Smooth muscle cell (in vitro differentiated cells): ENCODE measurements around the gene CFAP157. TPM values are rescaled to one million over a fixed set of nuclear protein-coding genes. Genes with fewer than 3 reads are reported as not detected.

Experiments
- DNase-seq: peaks from one replicate; lab custom pipeline; 2025; ENCODE audit not compliant: unreplicated experiment; lab: John Stamatoyannopoulos, UW
- H2AFZ ChIP-seq: fragments of 200-600 bp; sonication (generic); 2 replicates; pipeline ENCODE4 v1.6.0; 2016; ENCODE audit warnings: antibody characterized with exemption, low read depth, mild to moderate bottlenecking
- H3F3A ChIP-seq: fragments of 200-600 bp; sonication (generic); 2 replicates; pipeline ENCODE4 v1.6.0; 2017; ENCODE audit warnings: antibody characterized with exemption, low read depth
- H3K27ac ChIP-seq: fragments of 200-600 bp; sonication (generic); 2 replicates; pipeline ENCODE4 v1.5.1; 2016; ENCODE audit warnings: low read depth, mild to moderate bottlenecking
- H3K27me3 ChIP-seq: fragments of 200-600 bp; sonication (generic); 2 replicates; pipeline ENCODE4 v1.6.1; 2016; ENCODE audit warnings: low read depth, mild to moderate bottlenecking
- H3K36me3 ChIP-seq: fragments of 200-600 bp; sonication (generic); 2 replicates; pipeline ENCODE4 v1.5.1; 2016; ENCODE audit warnings: low read depth
- H3K4me1 ChIP-seq: fragments of 200-600 bp; sonication (generic); 2 replicates; pipeline ENCODE4 v1.5.1; 2016; ENCODE audit warnings: low read depth
- H3K4me2 ChIP-seq: fragments of 200-600 bp; sonication (generic); 2 replicates; pipeline ENCODE4 v1.6.0; 2016; ENCODE audit warnings: mild to moderate bottlenecking
- H3K4me3 ChIP-seq: fragments of 200-600 bp; sonication (generic); 2 replicates; pipeline ENCODE4 v1.5.1; 2016; ENCODE audit warnings: mild to moderate bottlenecking
- H3K79me2 ChIP-seq: fragments of 200-600 bp; sonication (generic); 2 replicates; pipeline ENCODE4 v1.6.0; 2016; ENCODE audit warnings: low read depth, mild to moderate bottlenecking
- H3K9ac ChIP-seq: fragments of 200-600 bp; sonication (generic); 2 replicates; pipeline ENCODE4 v1.6.0; 2016; ENCODE audit warnings: low read depth
- H3K9me3 ChIP-seq: fragments of 200-600 bp; sonication (generic); replicated peaks from 2 replicates; pipeline ENCODE4 v1.5.1; 2016; ENCODE audit warnings: low read depth
- H4K20me1 ChIP-seq: fragments of 200-600 bp; sonication (generic); 2 replicates; pipeline ENCODE4 v1.6.0; 2016; ENCODE audit warnings: low read depth
- CTCF ChIP-seq: fragments of 200-600 bp; sonication (generic); IDR thresholded peaks from 2 replicates; pipeline ENCODE4 v1.5.1; 2017; ENCODE audit warnings: borderline replicate concordance, mild to moderate bottlenecking, antibody characterized with exemption; ENCODE audit not compliant: insufficient read depth, poor library complexity, severe bottlenecking
- whole genome bisulfite sequencing: methylation state at CpG from one replicate; pipeline ENCODE4 v1.1.7; 2016; ENCODE audit warnings: low lambda C conversion rate; 5-methylcytosine and 5-hydroxymethylcytosine counted together
- polyA plus RNA-seq: library from polyadenylated mRNA; unstranded; fragments of >200 nt; fragmentation: Nextera tagmentation; extraction: Ambion mirVana; gene quantifications from 2 replicates; pipeline ENCODE4 v1.2.1, GENCODE V29; 2016
- total RNA-seq: library from RNA; depleted of rRNA; stranded (reverse); fragments of >200 nt; gene quantifications from 2 replicates; pipeline ENCODE4 v1.2.3, GENCODE V29; 2014

CFAP157 gene
- total RNA-seq (not detected in 2 replicates), polyA plus RNA-seq (0.33 and 0.41 TPM in 2 replicates)

GRCh38 chr9:127706836-127707241, at the start of gene CFAP157:
Gene CFAP157, plus strand, starts transcription at chr9:127706988. Its CDS starts 44 bp downstream, at chr9:127707032.
- H3K9ac ChIP-seq = no peak within 1 kb of the TSS
- H3K27ac ChIP-seq = no peak within 1 kb of the TSS
- H3K79me2 ChIP-seq = no peaks in the 10 kb centered on the region
- no peaks in the 10 kb centered on the region for H3K9me3 ChIP-seq
- H2AFZ ChIP-seq = no peak within 1 kb of the TSS
- H3K27me3 ChIP-seq = no peaks in the 10 kb centered on the region
- 80% methylated on average over 11 of the region's 11 CpGs for WGBS
- peaks cover 3% of the 10 kb centered on the region for H3K4me1 ChIP-seq
- H3K36me3 ChIP-seq = no peaks in the 10 kb centered on the region
- no peak within 1 kb of the TSS for H3K4me2 ChIP-seq
- H3F3A ChIP-seq = no peaks in the 10 kb centered on the region
- no peak within 1 kb of the TSS for H3K4me3 ChIP-seq
- TF ChIP-seq CTCF = no peak
- H4K20me1 ChIP-seq = no peaks in the 10 kb centered on the region
- no peak for DNase-seq

GRCh38 chr9:127658428-127658827, 48.4 kb upstream of the CFAP157 start:
- H3F3A ChIP-seq = no peaks in the 10 kb centered on the region
- no peaks in the 10 kb centered on the region for H4K20me1 ChIP-seq
- no peak for DNase-seq
- WGBS = 96% methylated on average over 5 of the region's 5 CpGs
- H3K36me3 ChIP-seq = no peaks in the 10 kb centered on the region
- no peak overlapping the region for H2AFZ ChIP-seq
- H3K4me3 ChIP-seq = no peak overlapping the region
- no peaks in the 10 kb centered on the region for H3K79me2 ChIP-seq
- H3K9me3 ChIP-seq = no peaks in the 10 kb centered on the region
- no peaks in the 10 kb centered on the region for H3K27me3 ChIP-seq
- TF ChIP-seq CTCF = no peak
- H3K4me1 ChIP-seq = no peaks in the 10 kb centered on the region
- H3K4me2 ChIP-seq = no peak overlapping the region
- H3K27ac ChIP-seq = no peak overlapping the region
- H3K9ac ChIP-seq = no peak overlapping the region

GRCh38 chr9:127660886-127661741, 45.7 kb upstream of the CFAP157 start:
- H3K9me3 ChIP-seq = no peaks in the 10 kb centered on the region
- H3K27ac ChIP-seq = no peak overlapping the region
- no peaks in the 10 kb centered on the region for H3F3A ChIP-seq
- no peaks in the 10 kb centered on the region for H3K36me3 ChIP-seq
- H3K9ac ChIP-seq = no peak overlapping the region
- H3K4me3 ChIP-seq = no peak overlapping the region
- no peak for TF ChIP-seq CTCF
- H3K79me2 ChIP-seq = no peaks in the 10 kb centered on the region
- WGBS = 77% methylated on average over 13 of the region's 13 CpGs
- H3K27me3 ChIP-seq = no peaks in the 10 kb centered on the region
- no peaks in the 10 kb centered on the region for H3K4me1 ChIP-seq
- no peak for DNase-seq
- H3K4me2 ChIP-seq = no peak overlapping the region
- no peaks in the 10 kb centered on the region for H4K20me1 ChIP-seq
- no peak overlapping the region for H2AFZ ChIP-seq
